DMS114 treated with DMSO at 0.1 percent for 48 hours (cell line): ENCODE data around the gene NAA11.

Experiments used
- DNase-seq: peaks from one replicate; lab custom pipeline; 2025; ENCODE audit not compliant: unreplicated experiment; lab: John Stamatoyannopoulos, UW

Gene NAA11

GRCh38 chr4:79325864-79326328, at the start of gene NAA11:
TSS of gene NAA11 (minus strand) at chr4:79326061. CDS start at chr4:79325877, 184 bp downstream.
- DNase-seq = peak; percentile 18

GRCh38 chr4:79370026-79370425, 44.2 kb upstream of the NAA11 start:
- no peak for DNase-seq

GRCh38 chr4:79367096-79367495, 41.2 kb upstream of the NAA11 start:
- no peak for DNase-seq

GRCh38 chr4:79366422-79366821, 40.6 kb upstream of the NAA11 start:
- DNase-seq = no peak

GRCh38 chr4:79364061-79364460, 38.2 kb upstream of the NAA11 start:
- no peak for DNase-seq

GRCh38 chr4:79362626-79363025, 36.8 kb upstream of the NAA11 start:
- DNase-seq = no peak

GRCh38 chr4:79360006-79360405, 34.1 kb upstream of the NAA11 start:
- no peak for DNase-seq

- no peak for DNase-seq
Measured at GRCh38 chr4:79358438-79358837, 32.6 kb upstream of the NAA11 start.

GRCh38 chr4:79357365-79357764, 31.5 kb upstream of the NAA11 start:
- DNase-seq = no peak

- DNase-seq = no peak
Measured at GRCh38 chr4:79353075-79353474, 27.2 kb upstream of the NAA11 start.

- DNase-seq = no peak
Measured at GRCh38 chr4:79348405-79348804, 22.5 kb upstream of the NAA11 start.

- DNase-seq = no peak
Measured at GRCh38 chr4:79341893-79342653, 16.2 kb upstream of the NAA11 start.

GRCh38 chr4:79340568-79340967, 14.7 kb upstream of the NAA11 start:
- no peak for DNase-seq

- DNase-seq = no peak
Measured at GRCh38 chr4:79338148-79338547, 12.3 kb upstream of the NAA11 start.

- no peak for DNase-seq
Measured at GRCh38 chr4:79334783-79335182, 8.9 kb upstream of the NAA11 start.

GRCh38 chr4:79334341-79334740, 8.5 kb upstream of the NAA11 start:
- DNase-seq = no peak

GRCh38 chr4:79331126-79331876, 5.4 kb upstream of the NAA11 start:
- DNase-seq = no peak

- DNase-seq = no peak
Measured at GRCh38 chr4:79330720-79331119, 4.9 kb upstream of the NAA11 start.

GRCh38 chr4:79325436-79325835, 425 bp downstream of the NAA11 start:
- DNase-seq = no peak

GRCh38 chr4:79319975-79320374, 5.9 kb downstream of the NAA11 start:
- DNase-seq = no peak

- no peak for DNase-seq
Measured at GRCh38 chr4:79317711-79318110, 8.2 kb downstream of the NAA11 start.

- no peak for DNase-seq
Measured at GRCh38 chr4:79315891-79316290, 10.0 kb downstream of the NAA11 start.
